Right forelimb (tissue), 1 donor: ENCODE measurements around the gene SNX14.

Experiments
- DNase-seq: peaks from one replicate; pipeline ENCODE4 v3.0.0-alpha.2; 2018

SNX14 gene

GRCh38 chr6:85463621-85464259 is 129.9 kb downstream of the SNX14 start:
- DNase-seq, result no peak

DNA sequence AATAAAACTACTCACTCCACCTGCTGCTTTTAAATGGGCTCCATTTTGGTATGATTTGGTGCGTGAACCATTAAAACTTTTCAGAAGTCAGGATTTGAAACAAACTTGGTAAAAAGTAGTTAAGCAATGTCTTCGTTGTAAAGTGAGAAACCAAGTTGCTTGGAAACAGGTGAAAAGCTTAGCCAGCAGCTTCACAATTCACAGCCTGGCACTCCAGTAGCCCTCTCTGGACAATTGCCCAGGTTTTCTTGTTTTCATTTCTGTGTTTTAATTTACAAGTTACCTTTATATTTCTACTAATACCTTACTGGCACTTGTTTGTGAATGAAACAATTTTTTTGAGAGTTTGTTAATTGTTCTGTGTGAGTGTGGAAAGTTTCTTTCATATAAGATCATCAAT is 131.0 kb downstream of the SNX14 start:
- DNase-seq, result no peak

DNA sequence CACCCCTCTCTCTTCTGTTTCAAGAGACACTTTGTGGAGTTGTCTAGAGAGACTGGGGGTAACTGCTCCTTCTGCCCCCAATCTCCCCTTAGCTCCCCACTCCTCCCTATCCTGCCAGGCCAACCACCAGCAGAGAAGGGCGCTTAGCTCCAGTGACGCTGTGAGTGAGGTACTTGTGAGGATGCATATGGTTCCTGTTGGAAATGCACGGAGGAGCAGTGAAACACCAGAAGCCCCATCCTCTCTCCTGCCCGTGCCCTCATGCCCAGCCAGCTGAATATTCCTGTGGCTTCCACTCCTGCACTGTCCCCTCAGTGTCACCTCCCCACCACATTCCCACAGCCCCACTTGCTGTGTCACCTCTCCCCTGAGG is 131.9 kb downstream of the SNX14 start:
- no peak for DNase-seq

DNA sequence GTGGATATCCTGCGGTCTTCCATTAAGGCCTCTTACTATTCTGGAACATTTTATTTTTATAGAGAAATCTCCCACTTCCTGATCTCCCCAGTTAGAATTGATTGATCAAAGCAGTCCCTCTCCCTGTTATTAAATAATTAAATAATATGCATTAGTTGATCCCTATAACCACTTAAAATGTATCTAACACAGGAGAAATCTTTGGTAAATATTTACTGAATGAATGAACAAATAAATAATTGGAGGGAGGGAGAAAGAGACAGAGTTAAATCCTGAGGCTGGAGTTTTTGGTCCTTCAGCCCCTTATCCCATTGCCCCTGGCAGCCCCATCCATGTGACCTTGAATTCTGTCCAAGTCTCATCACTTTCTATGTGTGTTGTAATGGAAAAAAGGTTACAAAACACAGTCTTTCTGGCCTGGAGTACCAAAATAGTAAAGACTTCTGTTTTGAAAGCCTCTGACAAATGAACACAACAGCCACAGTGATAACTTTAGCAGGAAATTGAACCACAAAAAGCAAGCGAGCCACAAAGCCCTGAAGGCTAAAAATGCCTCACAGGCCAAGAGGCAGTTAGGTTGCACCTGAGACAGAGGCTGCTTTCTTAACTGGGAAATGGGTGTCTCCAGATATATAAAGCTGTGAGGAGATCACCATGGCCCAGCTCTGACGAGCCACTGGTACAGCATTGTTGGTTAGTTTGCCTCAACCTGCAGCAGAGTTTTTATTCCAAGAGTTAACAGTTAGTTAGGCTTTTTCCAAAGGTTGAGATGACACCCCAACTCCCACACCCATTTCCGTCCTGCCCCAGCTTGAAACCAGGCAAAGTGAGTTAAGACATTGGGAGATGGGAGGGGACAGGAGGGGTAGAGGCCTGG is 132.5 kb downstream of the SNX14 start:
- DNase-seq, result no peak

- DNase-seq, result no peak
Measured at GRCh38 chr6:85460154-85460920, 133.3 kb downstream of the SNX14 start.

DNA sequence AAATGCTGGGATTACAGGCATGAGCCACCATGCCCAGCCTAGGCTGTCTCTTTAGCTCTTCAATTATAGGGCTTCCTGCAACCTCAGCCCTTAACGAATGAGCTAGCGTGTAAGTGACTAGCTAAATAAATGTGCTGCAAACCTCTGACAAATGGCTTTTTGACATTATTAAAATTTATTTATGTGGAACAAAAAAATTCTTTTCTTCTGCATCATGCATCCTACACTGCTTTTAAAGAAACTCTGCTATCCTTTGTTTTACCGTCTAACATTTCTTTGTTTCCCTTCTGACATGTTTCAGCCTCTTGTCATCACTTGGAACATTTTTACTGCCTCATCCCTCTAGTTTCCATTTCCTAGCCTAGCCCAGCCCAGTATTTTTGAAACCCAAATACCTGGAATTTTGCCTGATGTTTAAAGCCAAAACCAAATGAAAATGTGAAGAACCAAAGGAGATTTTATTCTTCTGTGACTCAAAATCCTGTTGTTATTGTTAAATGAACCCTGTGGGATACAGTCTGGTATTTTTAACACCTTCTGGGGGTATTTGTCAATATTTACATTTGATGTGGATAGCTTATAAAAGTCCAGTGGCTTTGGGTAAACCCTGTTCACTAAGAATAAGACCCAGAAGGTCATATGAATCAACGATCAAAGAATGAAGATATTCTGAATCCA is 134.3 kb downstream of the SNX14 start:
- no peak for DNase-seq

GRCh38 chr6:85458782-85459181 is 134.9 kb downstream of the SNX14 start:
- DNase-seq, result no peak

GRCh38 chr6:85458184-85458583 is 135.5 kb downstream of the SNX14 start:
- DNase-seq, result no peak

DNA sequence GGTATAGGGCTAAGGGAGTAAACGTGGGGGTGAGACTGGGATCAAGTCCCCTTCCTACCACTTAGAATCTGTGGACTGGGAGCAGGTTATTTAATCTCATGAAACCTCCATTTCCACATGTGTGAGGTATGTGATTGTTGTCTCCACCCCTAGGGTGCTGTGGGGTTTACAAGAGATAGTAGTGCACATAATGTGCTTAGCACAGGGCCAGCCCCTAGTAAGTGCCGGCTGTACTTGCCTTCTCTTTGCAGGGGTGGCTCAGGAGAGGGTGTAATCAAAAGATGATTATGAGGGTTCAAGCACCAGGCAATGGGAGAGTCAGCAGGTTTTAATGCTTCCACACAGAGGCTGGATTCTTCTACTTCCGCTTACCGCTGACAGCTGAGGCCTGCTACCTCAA is 136.9 kb downstream of the SNX14 start:
- no peak for DNase-seq
